Epidermal melanocyte (primary cell): ENCODE results near the gene CDH15.
A peak's percentile ranks its signal among the peaks of the same experiment; 100 is the strongest.

Source experiments
- DNase-seq: peaks from one replicate; pipeline ENCODE4 v3.0.0; 2011; ENCODE audit warnings: low spot score; ENCODE audit not compliant: insufficient read length

The CDH15 gene

GRCh38 chr16:89198417-89199240, 27.1 kb downstream of the CDH15 start:
- DNase-seq: no peak

GRCh38 chr16:89199241-89200123, 27.9 kb downstream of the CDH15 start:
- no peak for DNase-seq

GRCh38 chr16:89200124-89200849, 28.7 kb downstream of the CDH15 start, which contains the start of gene SLC22A31:
Gene SLC22A31, minus strand, starts transcription at chr16:89200537. Its CDS starts 36 bp downstream, at chr16:89200501.
- DNase-seq: no peak

GRCh38 chr16:89200850-89201411, 29.4 kb downstream of the CDH15 start:
- DNase-seq: no peak

GRCh38 chr16:89201439-89202377, 30.2 kb downstream of the CDH15 start:
- peak; percentile 78 for DNase-seq

- no peak for DNase-seq
These were observed 31.1 kb downstream of the CDH15 start for GRCh38 chr16:89202422-89203215.

GRCh38 chr16:89207993-89208392, 36.4 kb downstream of the CDH15 start:
- DNase-seq: no peak

GRCh38 chr16:89209522-89210044, 38.0 kb downstream of the CDH15 start:
- DNase-seq: no peak

GRCh38 chr16:89210165-89210903, 38.8 kb downstream of the CDH15 start:
- DNase-seq: no peak

GRCh38 chr16:89210904-89211515, 39.5 kb downstream of the CDH15 start:
- no peak for DNase-seq

GRCh38 chr16:89216315-89217137, 45.0 kb downstream of the CDH15 start:
- peak; percentile 78 for DNase-seq

- DNase-seq: no peak
These were observed 45.5 kb downstream of the CDH15 start for GRCh38 chr16:89217138-89217387.

GRCh38 chr16:89217388-89218191, 46.0 kb downstream of the CDH15 start, which contains the start of gene ZNF778:
Gene ZNF778, plus strand, starts transcription at chr16:89217703. Its CDS starts 3,425 bp downstream, at chr16:89221128.
- peak; percentile 96 for DNase-seq

GRCh38 chr16:89219365-89219764, 47.8 kb downstream of the CDH15 start:
- DNase-seq: no peak

GRCh38 chr16:89221604-89222003, 50.1 kb downstream of the CDH15 start:
- DNase-seq: no peak

- no peak for DNase-seq
These were observed 51.4 kb downstream of the CDH15 start for GRCh38 chr16:89222931-89223330.
